Caco-2 (cell line): ENCODE data around the gene NEK11. TPM values are rescaled to one million over a fixed set of nuclear protein-coding genes. Genes with fewer than 3 reads are reported as not detected.

Experiments used
- BruUV-seq: library from RNA; stranded (reverse); fragments of 400-500 nt; replicated peaks from 2 replicates; lab custom pipeline; 2021; lab: Mats Ljungman, UMichigan
- CTCF ChIA-PET: fragments of 300-600 bp; sonication (Branson Sonifier 250); formaldehyde crosslinking; loops from one replicate; lab custom pipeline; 2022; ENCODE audit warnings: antibody characterized with exemption; lab: Charles Lee
- POLR2A ChIA-PET: fragments of 300-600 bp; sonication (Branson Sonifier 250); formaldehyde crosslinking; loops from one replicate; lab custom pipeline; 2022; ENCODE audit warnings: antibody characterized with exemption; lab: Charles Lee
- DNase-seq, 2 experiments: peaks; one replicate each; pipeline versions ENCODE4 v3.0.0 to v3.0.0-alpha.2; 2020 to 2022
- H3K27me3 ChIP-seq: replicated peaks from 2 replicates; pipeline ENCODE4 v1.6.0; 2011; ENCODE audit warnings: low read length; ENCODE audit not compliant: control insufficient read depth, insufficient read depth
- H3K36me3 ChIP-seq: 2 replicates; pipeline ENCODE4 v1.5.1; 2011; ENCODE audit warnings: low read length; ENCODE audit not compliant: control insufficient read depth, insufficient read depth
- H3K4me1 ChIP-seq: fragments of 250-450 bp; sonication (Bioruptor Pico); 2 replicates; pipeline ENCODE4 v1.5.1; 2020; ENCODE audit warnings: mild to moderate bottlenecking
- H3K4me3 ChIP-seq: 2 replicates; pipeline ENCODE4 v1.5.1; 2011; ENCODE audit warnings: low read depth, mild to moderate bottlenecking, control low read depth, low read length
- H3K9me3 ChIP-seq: fragments of 250-450 bp; sonication (Bioruptor Pico); 2 replicates; pipeline ENCODE4 v1.5.1; 2020; ENCODE audit warnings: mild to moderate bottlenecking, moderate library complexity
- H3K27ac Mint-ChIP-seq: one replicate; pipeline ENCODE4 v1.8.0; 2022; ENCODE audit warnings: mixed read lengths; ENCODE audit not compliant: unreplicated experiment
- H3K27me3 Mint-ChIP-seq: one replicate; pipeline ENCODE4 v1.8.0; 2022; ENCODE audit warnings: mixed read lengths; ENCODE audit not compliant: insufficient read depth, unreplicated experiment
- H3K36me3 Mint-ChIP-seq: one replicate; pipeline ENCODE4 v1.8.0; 2022; ENCODE audit warnings: mild to moderate bottlenecking, mixed read lengths; ENCODE audit not compliant: insufficient read depth, unreplicated experiment
- H3K4me1 Mint-ChIP-seq: one replicate; pipeline ENCODE4 v1.8.0; 2022; ENCODE audit warnings: low read depth, mixed read lengths; ENCODE audit not compliant: unreplicated experiment
- H3K4me3 Mint-ChIP-seq: one replicate; pipeline ENCODE4 v1.8.0; 2022; ENCODE audit warnings: mild to moderate bottlenecking, moderate library complexity, mixed read lengths; ENCODE audit not compliant: unreplicated experiment
- H3K9me3 Mint-ChIP-seq: one replicate; pipeline ENCODE4 v1.8.0; 2022; ENCODE audit warnings: mixed read lengths; ENCODE audit not compliant: unreplicated experiment
- CTCF ChIP-seq, 2 experiments: fragments of 200-600 bp in 1 of 2; IDR thresholded peaks; 1 replicate in 1 of 2; 2 replicates in 1 of 2; pipeline versions ENCODE4 v1.5.1 to v1.8.0; 2011 to 2022; ENCODE audit warnings: antibody characterized with exemption in 1 of 2, control low read depth in 1 of 2, inconsistent platforms in 1 of 2, low read depth in 1 of 2, low read length in 1 of 2, mild to moderate bottlenecking in 1 of 2, moderate library complexity in 1 of 2; ENCODE audit not compliant: insufficient read depth in 1 of 2, severe bottlenecking in 1 of 2, unreplicated experiment in 1 of 2
- intact Hi-C: fragments of 100-400 bp; cut with micrococcal nuclease; formaldehyde crosslinking; loops from one replicate; pipeline ENCODE4 v1.10.0; 2022; ENCODE audit not compliant: unreplicated experiment
- total RNA-seq: library from RNA; stranded (reverse); gene quantifications from 2 replicates; pipeline ENCODE4 v1.2.3, GENCODE V29; 2022

Gene NEK11
- total RNA-seq, 1 experiment from 2014 or later, result 4.4 TPM

- H3K9me3 Mint-ChIP-seq, result no peaks in the 10 kb centered on the region
- H3K4me3 Mint-ChIP-seq, result no peak overlapping the region
- no peaks in the 10 kb centered on the region for H3K27me3 ChIP-seq
- no peaks in the 10 kb centered on the region for H3K36me3 ChIP-seq
- H3K36me3 Mint-ChIP-seq, result no peaks in the 10 kb centered on the region
- H3K27me3 Mint-ChIP-seq, result peaks cover 2% of the 10 kb centered on the region
- ChIA-PET CTCF (no interaction called here), POLR2A (no interaction called here)
- H3K4me3 ChIP-seq, result no peak overlapping the region
- no peaks in the 10 kb centered on the region for H3K4me1 ChIP-seq
- peaks cover 7% of the 10 kb centered on the region for H3K4me1 Mint-ChIP-seq
- no peak for TF ChIP-seq CTCF (IDR thresholded peaks at IDR 0.05; ENCODE audit: insufficient read depth in 1 of 2, low read depth in 1 of 2, low read length in 1 of 2, severe bottlenecking in 1 of 2, unreplicated experiment in 1 of 2)
- intact Hi-C loops, result no loop called here
- no peak overlapping the region for H3K27ac Mint-ChIP-seq
- BruUV-seq, result no TSS peak
- no peak for DNase-seq
- H3K9me3 ChIP-seq, result no peaks in the 10 kb centered on the region
Measured at GRCh38 chr3:131109156-131109555, 82.5 kb downstream of the NEK11 start.

DNA sequence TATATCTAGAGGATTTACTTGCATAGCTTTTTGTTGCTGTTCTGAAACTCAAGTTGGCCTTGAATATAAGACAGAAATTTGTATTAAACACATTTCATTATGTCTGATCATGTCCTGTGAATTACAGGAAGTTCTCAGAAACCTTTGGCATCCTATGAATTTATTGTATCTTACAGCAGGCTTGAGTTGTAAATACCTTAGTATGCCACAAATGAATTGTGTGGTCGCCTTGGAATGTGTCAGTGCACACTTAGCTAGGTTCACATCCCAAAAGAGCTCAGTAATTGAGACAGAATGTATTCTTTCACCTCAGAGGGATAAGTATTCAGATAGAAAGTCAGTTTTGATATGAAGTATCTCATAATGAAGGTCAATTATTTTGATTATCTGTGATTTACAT is 83.4 kb downstream of the NEK11 start:
- Mint-ChIP-seq H3K4me1 (peaks cover 7% of the 10 kb centered on the region), H3K27me3 (peaks cover 2% of the 10 kb centered on the region), H3K27ac (no peak overlapping the region), H3K9me3 (no peaks in the 10 kb centered on the region), H3K36me3 (no peaks in the 10 kb centered on the region), H3K4me3 (no peak overlapping the region)
- Histone ChIP-seq H3K4me1 (no peaks in the 10 kb centered on the region), H3K4me3 (no peak overlapping the region), H3K27me3 (no peaks in the 10 kb centered on the region), H3K36me3 (no peaks in the 10 kb centered on the region), H3K9me3 (no peaks in the 10 kb centered on the region)
- DNase-seq, result no peak
- ChIA-PET CTCF (no interaction called here), POLR2A (no interaction called here)
- TF ChIP-seq CTCF (IDR thresholded peaks at IDR 0.05; ENCODE audit: insufficient read depth in 1 of 2, low read depth in 1 of 2, low read length in 1 of 2, severe bottlenecking in 1 of 2, unreplicated experiment in 1 of 2), result no peak
- BruUV-seq, result no TSS peak
- intact Hi-C loops, result no loop called here

DNA sequence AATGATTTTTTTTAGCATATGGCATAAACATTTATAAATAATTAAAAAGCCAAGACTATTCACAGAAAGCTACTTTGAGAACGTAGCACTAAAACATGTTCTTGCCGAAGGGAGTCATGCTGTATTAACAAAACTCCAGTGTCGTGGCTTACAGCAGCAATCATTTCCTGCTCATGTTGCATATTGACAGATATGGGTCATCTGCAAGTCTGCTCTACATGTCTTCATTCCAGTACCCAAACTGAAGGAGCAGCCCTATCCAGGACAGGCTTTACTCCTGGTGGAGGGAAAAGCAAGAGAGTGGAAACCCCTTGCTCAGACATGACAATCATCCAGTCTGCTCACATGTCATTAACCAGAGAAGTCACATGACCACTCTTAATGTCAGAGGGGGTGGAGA is 87.6 kb downstream of the NEK11 start:
- no peak overlapping the region for H3K27ac Mint-ChIP-seq
- peaks cover 6% of the 10 kb centered on the region for H3K27me3 Mint-ChIP-seq
- peaks cover 8% of the 10 kb centered on the region for H3K9me3 Mint-ChIP-seq
- H3K4me3 Mint-ChIP-seq, result no peak overlapping the region
- CTCF ChIA-PET, result no interaction called here
- H3K4me1 Mint-ChIP-seq, result no peaks in the 10 kb centered on the region
- no peaks in the 10 kb centered on the region for H3K36me3 Mint-ChIP-seq
- no peak for DNase-seq
- intact Hi-C loops, result no loop called here
- no peak for TF ChIP-seq CTCF (IDR thresholded peaks at IDR 0.05; ENCODE audit: insufficient read depth in 1 of 2, low read depth in 1 of 2, low read length in 1 of 2, severe bottlenecking in 1 of 2, unreplicated experiment in 1 of 2)
- no peak overlapping the region for H3K4me3 ChIP-seq
- BruUV-seq, result no TSS peak
- H3K4me1 ChIP-seq, result no peaks in the 10 kb centered on the region
- H3K36me3 ChIP-seq, result no peaks in the 10 kb centered on the region
- no peaks in the 10 kb centered on the region for H3K9me3 ChIP-seq
- POLR2A ChIA-PET, result no interaction called here
- H3K27me3 ChIP-seq, result no peaks in the 10 kb centered on the region
